AG09319 (cell line): Measurements from ENCODE around the gene PCDHB6.
"Not testable (repeated sequence)": the region's sequence is repeated elsewhere in the genome, so short reads cannot be mapped to it uniquely, and the experiment has no call there.

ENCODE experiments used
- DNase-seq: peaks from one replicate; pipeline ENCODE4 v3.0.0-alpha.2; 2010; ENCODE audit warnings: low read depth; ENCODE audit errors: extremely low read depth
- CTCF ChIP-seq: IDR thresholded peaks from 2 replicates; pipeline ENCODE4 v1.5.1; 2011; ENCODE audit warnings: low read depth, mild to moderate bottlenecking, inconsistent platforms, low read length, moderate library complexity

The PCDHB6 gene

GRCh38 chr5:141155540-141156374, 5.9 kb downstream of the PCDHB6 start:
- no peak for DNase-seq

GRCh38 chr5:141157356-141157755, 7.5 kb downstream of the PCDHB6 start:
- DNase-seq, result not testable (repeated sequence)

More at GRCh38 chr5:141155540-141156374, 5.9 kb downstream of the PCDHB6 start:
- TF ChIP-seq CTCF, result no peak

- not testable (repeated sequence) for DNase-seq
Measured at GRCh38 chr5:141157901-141158300, 8.0 kb downstream of the PCDHB6 start.

GRCh38 chr5:141172381-141173204, 22.7 kb downstream of the PCDHB6 start, which contains the start of gene PCDHB7:
PCDHB7 (plus strand) TSS chr5:141172644; CDS start chr5:141172836, 192 bp downstream.
- peak; percentile 31 for TF ChIP-seq CTCF
- no peak for DNase-seq

- DNase-seq, result not testable (repeated sequence)
Measured at GRCh38 chr5:141174291-141175104, 24.6 kb downstream of the PCDHB6 start.

- no peak for DNase-seq
- TF ChIP-seq CTCF, result no peak
Measured at GRCh38 chr5:141175933-141176332, 26.1 kb downstream of the PCDHB6 start.

- DNase-seq, result not testable (repeated sequence)
Measured at GRCh38 chr5:141177577-141178191, 27.8 kb downstream of the PCDHB6 start, which contains the start of gene PCDHB8. PCDHB8 (plus strand) TSS chr5:141177790; CDS start chr5:141178035, 245 bp downstream.

- not testable (repeated sequence) for DNase-seq
Measured at GRCh38 chr5:141179371-141179770, 29.5 kb downstream of the PCDHB6 start.

GRCh38 chr5:141179876-141180275, 30.0 kb downstream of the PCDHB6 start:
- not testable (repeated sequence) for DNase-seq

GRCh38 chr5:141180313-141180712, 30.5 kb downstream of the PCDHB6 start:
- TF ChIP-seq CTCF, result no peak
- no peak for DNase-seq
